Tibial nerve (tissue), 4 donors: ENCODE measurements around the gene SLC6A15. TPM values are rescaled to one million over a fixed set of nuclear protein-coding genes. Genes with fewer than 3 reads are reported as not detected.

ENCODE experiments used
- DNase-seq, 2 donors: peaks; one replicate each; pipeline ENCODE4 v3.0.0-alpha.2; 2019; ENCODE audit warnings: low spot score in 2 of 2
- H3K27ac ChIP-seq, 4 donors: fragments of 200-600 bp; sonication (generic) in 3 of 4; one replicate each; pipeline ENCODE4 v1.5.1; 2017 to 2019; ENCODE audit warnings: mild to moderate bottlenecking in 1 of 4
- H3K27me3 ChIP-seq, 2 donors: fragments of 200-600 bp; sonication (generic) in 1 of 2; one replicate each; pipeline versions ENCODE4 v1.5.1 to v1.6.0; 2017 to 2019
- H3K36me3 ChIP-seq, 3 donors: fragments of 200-600 bp; sonication (generic); one replicate each; pipeline ENCODE4 v1.5.1; 2018 to 2019
- H3K4me1 ChIP-seq, 4 donors: fragments of 200-600 bp; sonication (generic) in 3 of 4; one replicate each; pipeline ENCODE4 v1.5.1; 2017 to 2019
- H3K4me3 ChIP-seq, 4 donors: fragments of 200-600 bp; sonication (generic) in 3 of 4; one replicate each; pipeline ENCODE4 v1.5.1; 2017 to 2019; ENCODE audit warnings: mild to moderate bottlenecking in 1 of 4, moderate library complexity in 1 of 4
- H3K9me3 ChIP-seq, 4 donors: fragments of 200-600 bp; sonication (generic) in 3 of 4; one replicate each; pipeline ENCODE4 v1.5.1; 2017 to 2019
- EP300 ChIP-seq, 2 donors: sonication (generic); formaldehyde crosslinking; IDR thresholded peaks; one replicate each; pipeline ENCODE4 v1.6.1; 2017; ENCODE audit warnings: antibody characterized with exemption in 2 of 2, mild to moderate bottlenecking in 1 of 2
- POLR2A ChIP-seq, 2 donors: fragments of 450-650 bp; IDR thresholded peaks; one replicate each; pipeline ENCODE4 v1.6.1; 2017; ENCODE audit warnings: antibody characterized with exemption in 2 of 2, mild to moderate bottlenecking in 2 of 2, moderate library complexity in 2 of 2
- WGBS, 2 donors: methylation state at CpG; one replicate each; pipeline ENCODE4 v1.1.5; 2018; 5-methylcytosine and 5-hydroxymethylcytosine counted together
- total RNA-seq, 4 donors: library from RNA; depleted of rRNA; stranded (reverse); fragments of >200 nt; gene quantifications; one replicate each; pipeline ENCODE4 v1.1.0, GENCODE V29; 2016
- TF ChIP-seq, protein P1 (sequence below), 5 experiments: fragments of 200-600 bp in 3 of 5; fragments of 450-650 bp in 2 of 5; sonication (generic) in 3 of 5; IDR thresholded peaks; one replicate each; pipeline ENCODE4 v1.5.1; 2016 to 2019; ENCODE audit warnings: antibody characterized with exemption in 5 of 5, mild to moderate bottlenecking in 3 of 5, moderate library complexity in 2 of 5

SLC6A15 gene
- total RNA-seq, 4 donors from 2014 or later, result 0.30 to 0.84 (median 0.51) TPM

DNA sequence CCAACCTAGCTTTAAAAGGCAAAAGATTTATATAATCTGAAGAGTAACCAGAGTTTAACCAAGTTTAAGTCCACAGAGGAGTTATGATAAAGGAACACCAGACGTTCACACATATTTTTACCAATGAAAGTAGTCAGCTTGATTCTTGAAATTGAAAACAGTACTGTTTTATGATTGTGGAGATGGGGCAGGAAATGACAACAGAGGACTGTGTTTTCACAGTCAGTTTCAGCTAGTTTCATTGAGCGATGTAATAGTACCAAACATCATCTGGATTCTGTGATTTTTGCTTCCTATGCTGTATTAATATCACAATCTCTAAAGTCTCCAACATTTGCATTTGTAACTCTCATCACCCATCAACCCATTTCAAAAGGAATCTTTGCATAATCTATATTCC lies 34.2 kb upstream of the SLC6A15 start:
- H3K27me3 ChIP-seq, result no peaks in the 10 kb centered on the region
- no peaks in the 10 kb centered on the region for H3K4me1 ChIP-seq
- WGBS, 2 donors, result 37% methylated on average over 2 of the region's 2 CpGs
- no peak for DNase-seq
- no peak overlapping the region for H3K27ac ChIP-seq
- H3K4me3 ChIP-seq, result no peak overlapping the region
- H3K9me3 ChIP-seq, result no peaks in the 10 kb centered on the region
- no peaks in the 10 kb centered on the region for H3K36me3 ChIP-seq
- TF ChIP-seq POLR2A (IDR thresholded peaks at IDR 0.05) (no peak), EP300 (IDR thresholded peaks at IDR 0.05) (no peak)
- TF ChIP-seq, protein P1, sequence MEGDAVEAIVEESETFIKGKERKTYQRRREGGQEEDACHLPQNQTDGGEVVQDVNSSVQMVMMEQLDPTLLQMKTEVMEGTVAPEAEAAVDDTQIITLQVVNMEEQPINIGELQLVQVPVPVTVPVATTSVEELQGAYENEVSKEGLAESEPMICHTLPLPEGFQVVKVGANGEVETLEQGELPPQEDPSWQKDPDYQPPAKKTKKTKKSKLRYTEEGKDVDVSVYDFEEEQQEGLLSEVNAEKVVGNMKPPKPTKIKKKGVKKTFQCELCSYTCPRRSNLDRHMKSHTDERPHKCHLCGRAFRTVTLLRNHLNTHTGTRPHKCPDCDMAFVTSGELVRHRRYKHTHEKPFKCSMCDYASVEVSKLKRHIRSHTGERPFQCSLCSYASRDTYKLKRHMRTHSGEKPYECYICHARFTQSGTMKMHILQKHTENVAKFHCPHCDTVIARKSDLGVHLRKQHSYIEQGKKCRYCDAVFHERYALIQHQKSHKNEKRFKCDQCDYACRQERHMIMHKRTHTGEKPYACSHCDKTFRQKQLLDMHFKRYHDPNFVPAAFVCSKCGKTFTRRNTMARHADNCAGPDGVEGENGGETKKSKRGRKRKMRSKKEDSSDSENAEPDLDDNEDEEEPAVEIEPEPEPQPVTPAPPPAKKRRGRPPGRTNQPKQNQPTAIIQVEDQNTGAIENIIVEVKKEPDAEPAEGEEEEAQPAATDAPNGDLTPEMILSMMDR (IDR thresholded peaks at IDR 0.05), result no peak

DNA sequence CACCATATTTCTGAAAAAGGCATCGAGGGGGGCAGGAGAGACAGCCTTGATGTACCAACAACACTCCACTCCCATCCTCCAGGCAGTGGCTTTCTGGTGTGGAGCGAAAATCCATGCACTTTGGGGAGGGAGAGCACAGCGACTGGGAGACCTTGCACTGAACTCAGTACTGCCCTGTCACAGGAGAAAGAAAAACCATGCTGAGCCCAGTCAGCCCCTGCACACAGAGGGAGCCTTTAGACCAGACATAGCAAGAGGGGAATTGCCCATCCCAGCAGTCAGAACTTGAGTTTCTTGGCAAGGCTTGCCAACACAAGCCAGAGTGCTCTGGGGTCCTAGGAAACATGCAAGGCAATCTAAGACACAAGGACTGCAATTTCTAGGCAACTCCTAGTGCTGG lies 24.8 kb upstream of the SLC6A15 start:
- no peaks in the 10 kb centered on the region for H3K9me3 ChIP-seq
- TF ChIP-seq, protein P1 (IDR thresholded peaks at IDR 0.05), result no peak
- TF ChIP-seq EP300 (IDR thresholded peaks at IDR 0.05) (no peak), POLR2A (IDR thresholded peaks at IDR 0.05) (no peak)
- WGBS, 2 donors, result 72 to 78% methylated on average over 3 of the region's 3 CpGs

DNA sequence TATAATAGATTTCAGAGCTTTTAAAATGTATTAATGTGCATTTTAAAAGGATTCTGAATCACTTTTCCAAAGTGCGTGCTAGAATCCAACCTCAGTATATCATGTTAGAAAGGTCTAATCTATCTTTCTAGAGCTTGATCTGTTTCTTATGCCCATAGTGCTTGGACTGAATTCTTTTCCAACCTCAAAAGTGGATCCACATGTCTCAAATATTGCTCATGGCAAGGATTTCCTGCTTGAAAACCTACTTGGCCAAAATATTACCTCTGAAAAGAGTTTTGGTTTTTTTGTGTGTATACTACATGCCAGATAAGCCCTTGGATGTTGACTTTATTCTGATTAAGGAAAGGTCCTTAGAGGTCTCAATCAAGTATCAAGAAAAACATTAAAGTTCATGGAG lies 16.9 kb upstream of the SLC6A15 start:
- WGBS, 2 donors, result 92 to 100% methylated on average over 1 of the region's 1 CpG
- Histone ChIP-seq H3K27ac (no peak overlapping the region), H3K27me3 (no peaks in the 10 kb centered on the region), H3K9me3 (no peaks in the 10 kb centered on the region), H3K36me3 (no peaks in the 10 kb centered on the region), H3K4me1 (no peaks in the 10 kb centered on the region), H3K4me3 (no peak overlapping the region)
- no peak for DNase-seq
- TF ChIP-seq, protein P1 (IDR thresholded peaks at IDR 0.05), result no peak
- TF ChIP-seq POLR2A (IDR thresholded peaks at IDR 0.05) (no peak), EP300 (IDR thresholded peaks at IDR 0.05) (no peak)

More for the DNA sequence above, 24.8 kb upstream of the SLC6A15 start:
- no peaks in the 10 kb centered on the region for H3K4me1 ChIP-seq
- no peaks in the 10 kb centered on the region for H3K27me3 ChIP-seq
- no peaks in the 10 kb centered on the region for H3K36me3 ChIP-seq
- DNase-seq, result no peak
- H3K27ac ChIP-seq, result no peak overlapping the region
- H3K4me3 ChIP-seq, result no peak overlapping the region

DNA sequence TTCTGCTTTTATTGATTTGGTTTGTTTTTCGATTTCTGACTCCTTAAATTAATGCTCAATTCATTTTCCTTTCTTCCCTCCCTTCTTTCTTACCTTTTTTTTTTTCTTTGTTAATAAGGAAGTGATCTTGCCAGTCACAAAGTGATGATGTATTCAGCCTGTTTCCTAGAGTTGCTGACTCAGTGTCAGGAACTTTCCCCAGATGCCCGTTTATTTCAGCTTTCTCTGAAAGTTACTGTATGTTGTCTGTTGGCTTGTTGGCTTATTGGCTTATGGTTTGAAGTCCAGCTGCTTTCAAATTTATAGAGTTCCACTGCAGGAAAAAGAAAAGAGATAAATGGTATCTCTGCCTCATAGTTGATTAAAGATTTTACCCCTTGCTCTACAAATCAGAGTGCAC lies 12.4 kb upstream of the SLC6A15 start:
- Histone ChIP-seq H3K4me3 (no peak overlapping the region), H3K4me1 (no peaks in the 10 kb centered on the region), H3K27ac (no peak overlapping the region), H3K27me3 (no peaks in the 10 kb centered on the region), H3K36me3 (no peaks in the 10 kb centered on the region), H3K9me3 (no peaks in the 10 kb centered on the region)
- TF ChIP-seq POLR2A (IDR thresholded peaks at IDR 0.05), result no peak
- no peak for TF ChIP-seq EP300 (IDR thresholded peaks at IDR 0.05)
- TF ChIP-seq, protein P1 (IDR thresholded peaks at IDR 0.05), result no peak
- no peak for DNase-seq
- WGBS, 2 donors, result 46 to 47% methylated on average over 2 of the region's 2 CpGs

DNA sequence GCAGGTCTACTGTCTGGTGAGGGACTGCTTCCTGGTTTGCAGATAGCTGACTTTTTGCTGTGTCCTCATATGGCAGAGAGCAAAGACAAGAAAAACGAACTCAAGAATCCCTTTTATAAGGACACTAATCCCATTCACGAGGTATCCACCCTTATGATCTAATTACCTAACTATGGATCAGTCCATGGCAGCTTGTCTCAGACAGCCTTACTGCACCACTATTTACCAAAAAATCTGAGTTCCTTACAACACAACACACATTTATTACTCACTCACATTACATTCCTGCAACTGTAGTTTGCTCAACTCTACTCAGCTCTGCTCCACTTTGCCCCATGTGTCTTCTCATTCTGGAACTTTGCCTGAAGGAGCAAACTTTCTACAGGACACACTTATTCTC lies 10.1 kb upstream of the SLC6A15 start:
- 54 to 65% methylated on average over 2 of the region's 2 CpGs for WGBS, 2 donors
- H3K9me3 ChIP-seq, result no peaks in the 10 kb centered on the region
- H3K27ac ChIP-seq, result no peak overlapping the region
- H3K36me3 ChIP-seq, result no peaks in the 10 kb centered on the region
- DNase-seq, result no peak
- no peak overlapping the region for H3K4me3 ChIP-seq
- TF ChIP-seq POLR2A (IDR thresholded peaks at IDR 0.05), result no peak
- TF ChIP-seq, protein P1 (IDR thresholded peaks at IDR 0.05), result no peak
- TF ChIP-seq EP300 (IDR thresholded peaks at IDR 0.05), result no peak
- no peaks in the 10 kb centered on the region for H3K4me1 ChIP-seq
- H3K27me3 ChIP-seq, result no peaks in the 10 kb centered on the region
